Vagina (tissue), 2 donors: ENCODE measurements around the gene HBG2.

Experiments
- CTCF ChIP-seq, 3 experiments: fragments of 450-650 bp in 2 of 3; fragments of 200-600 bp in 1 of 3; sonication (generic) in 1 of 3; IDR thresholded peaks; one replicate each; pipeline ENCODE4 v1.5.1; 2017 to 2019; ENCODE audit warnings: antibody characterized with exemption in 3 of 3, mild to moderate bottlenecking in 2 of 3, moderate library complexity in 2 of 3
- POLR2A ChIP-seq, 2 donors: fragments of 450-650 bp; IDR thresholded peaks; one replicate each; pipeline ENCODE4 v1.6.1; 2017; ENCODE audit warnings: antibody characterized with exemption in 2 of 2, mild to moderate bottlenecking in 2 of 2, moderate library complexity in 2 of 2
- POLR2AphosphoS5 ChIP-seq, 2 donors: sonication (generic); formaldehyde crosslinking; IDR thresholded peaks; one replicate each; pipeline ENCODE4 v1.9.0; 2017; ENCODE audit warnings: antibody characterized with exemption in 2 of 2, mild to moderate bottlenecking in 2 of 2, low read depth in 1 of 2; ENCODE audit not compliant: insufficient read depth in 1 of 2

- TF ChIP-seq CTCF (IDR thresholded peaks at IDR 0.05) (no peak), POLR2A (IDR thresholded peaks at IDR 0.05) (no peak), POLR2AphosphoS5 (IDR thresholded peaks at IDR 0.05; ENCODE audit: insufficient read depth in 1 of 2, low read depth in 1 of 2) (no peak)
These were observed 16.1 kb downstream of the HBG2 start for GRCh38 chr11:5238486-5238885.
